ENCODE data around the gene MPC1L. TPM values are rescaled to one million over a fixed set of nuclear protein-coding genes. Genes with fewer than 3 reads are reported as not detected.

MPC1L gene
- total RNA-seq, 2 experiments from 2014 or later: not detected

- ChIA-PET CTCF (no interaction called here), POLR2A (no interaction called here)
These were observed 619 bp upstream of the MPC1L start for GRCh38 chrX:40622479-40623138.

GRCh38 chrX:40623665-40624064, 437 bp downstream of the MPC1L start:
- POLR2A ChIA-PET: no interaction called here
- CTCF ChIA-PET: no interaction called here

- CTCF ChIA-PET: no interaction called here
- POLR2A ChIA-PET: no interaction called here
These were observed 2.1 kb downstream of the MPC1L start for GRCh38 chrX:40625294-40625693.

GRCh38 chrX:40628506-40628905, 5.3 kb downstream of the MPC1L start:
- ChIA-PET POLR2A (interaction anchor here (1.3 kb wide), 1 partner anchor 18 kb away, joined by 3 read pairs; no protein-coding TSS in a partner anchor), CTCF (interaction anchor here (0.7 kb wide), 1 partner anchor 911 kb away, joined by 3 read pairs; no protein-coding TSS in a partner anchor)

GRCh38 chrX:40632199-40632598, 9.0 kb downstream of the MPC1L start:
- POLR2A ChIA-PET: no interaction called here
- CTCF ChIA-PET: no interaction called here

- POLR2A ChIA-PET: no interaction called here
- CTCF ChIA-PET: no interaction called here
These were observed 14.5 kb downstream of the MPC1L start for GRCh38 chrX:40637687-40638086.

- CTCF ChIA-PET: no interaction called here
These were observed 20.9 kb downstream of the MPC1L start for GRCh38 chrX:40644176-40644575.

GRCh38 chrX:40644821-40645358, 21.7 kb downstream of the MPC1L start:
- ChIA-PET POLR2A (interaction anchor here (0.9 kb wide), 1 partner anchor 91 kb away, joined by 3 read pairs; the partner anchor contains the start of gene MED14), CTCF (no interaction called here)

More at GRCh38 chrX:40644176-40644575, 20.9 kb downstream of the MPC1L start:
- POLR2A ChIA-PET: interaction anchor here (0.9 kb wide), 1 partner anchor 91 kb away, joined by 3 read pairs; the partner anchor contains the start of gene MED14

GRCh38 chrX:40646489-40647306, 23.5 kb downstream of the MPC1L start:
- ChIA-PET CTCF (interaction anchor here (2.1 kb wide), 1 partner anchor 103 kb away, joined by 5 read pairs; no protein-coding TSS in a partner anchor), POLR2A (interaction anchor here (0.6 to 1.2 kb wide), 3 partner anchors 19 to 1240 kb away, joined by 3 to 7 read pairs (median 4); partner anchors contain the start of gene ATP6AP2)

GRCh38 chrX:40647307-40648197, 24.3 kb downstream of the MPC1L start, which contains the start of gene CXorf38:
Gene CXorf38 (minus strand): TSS chrX:40647561. CDS start chrX:40647520, 41 bp downstream.
- ChIA-PET CTCF (interaction anchor here (1.2 to 2.1 kb wide), 2 partner anchors 103 to 147 kb away, joined by 5 to 6 read pairs; no protein-coding TSS in a partner anchor), POLR2A (interaction anchor here (1.2 kb wide), 1 partner anchor 67 kb away, joined by 4 read pairs; the partner anchor contains the start of gene ATP6AP2)

- ChIA-PET POLR2A (no interaction called here), CTCF (interaction anchor here (0.5 to 3.7 kb wide), 2 partner anchors 143 to 411 kb away, joined by 3 to 23 read pairs; no protein-coding TSS in a partner anchor)
These were observed 28.5 kb downstream of the MPC1L start for GRCh38 chrX:40651620-40652223.

GRCh38 chrX:40652664-40653063, 29.4 kb downstream of the MPC1L start:
- ChIA-PET CTCF (interaction anchor here (1.5 to 3.7 kb wide), 2 partner anchors 108 to 142 kb away, joined by 4 to 23 read pairs; no protein-coding TSS in a partner anchor), POLR2A (no interaction called here)

GRCh38 chrX:40653535-40653934, 30.3 kb downstream of the MPC1L start:
- CTCF ChIA-PET: interaction anchor here (1.5 to 3.7 kb wide), 2 partner anchors 109 to 141 kb away, joined by 4 to 23 read pairs; no protein-coding TSS in a partner anchor
- POLR2A ChIA-PET: no interaction called here

GRCh38 chrX:40660381-40660780, 37.2 kb downstream of the MPC1L start:
- CTCF ChIA-PET: no interaction called here
- POLR2A ChIA-PET: no interaction called here

- CTCF ChIA-PET: no interaction called here
These were observed 38.3 kb downstream of the MPC1L start for GRCh38 chrX:40661489-40661888.

GRCh38 chrX:40663078-40663740, 40.0 kb downstream of the MPC1L start:
- ChIA-PET CTCF (no interaction called here), POLR2A (no interaction called here)

More at GRCh38 chrX:40661489-40661888, 38.3 kb downstream of the MPC1L start:
- POLR2A ChIA-PET: no interaction called here

GRCh38 chrX:40663880-40664630, 40.8 kb downstream of the MPC1L start:
- ChIA-PET CTCF (no interaction called here), POLR2A (no interaction called here)

All from activated CD8-positive, alpha-beta memory T cell treated with anti-CD3 and anti-CD28 coated beads for 36 hours (primary cell).